NCI-H2029 (cell line): Measurements from ENCODE around the gene TRIO.
A peak's percentile ranks its signal among the peaks of the same experiment; 100 is the strongest.

Experiments used
- DNase-seq: peaks from one replicate; lab custom pipeline; 2025; lab: John Stamatoyannopoulos, UW

Gene TRIO

DNA sequence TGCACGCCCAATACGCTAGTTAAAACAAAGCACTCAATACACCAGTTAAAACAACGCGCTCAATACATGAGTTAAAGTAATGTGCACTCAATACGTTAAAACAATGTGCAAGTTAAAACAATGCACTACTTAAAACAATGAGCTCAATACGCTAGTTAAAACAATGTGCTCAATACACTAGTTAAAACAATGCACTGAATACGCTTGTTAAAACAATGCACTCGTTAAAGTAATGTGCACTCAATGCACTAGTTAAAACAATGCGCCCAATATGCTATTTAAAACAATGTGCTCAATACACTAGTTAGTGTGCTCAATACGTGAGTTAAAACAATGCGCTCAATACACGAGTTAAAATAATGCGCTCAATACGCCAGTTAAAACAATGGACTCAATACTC lies 185.0 kb downstream of the TRIO start:
- no peak for DNase-seq

DNA sequence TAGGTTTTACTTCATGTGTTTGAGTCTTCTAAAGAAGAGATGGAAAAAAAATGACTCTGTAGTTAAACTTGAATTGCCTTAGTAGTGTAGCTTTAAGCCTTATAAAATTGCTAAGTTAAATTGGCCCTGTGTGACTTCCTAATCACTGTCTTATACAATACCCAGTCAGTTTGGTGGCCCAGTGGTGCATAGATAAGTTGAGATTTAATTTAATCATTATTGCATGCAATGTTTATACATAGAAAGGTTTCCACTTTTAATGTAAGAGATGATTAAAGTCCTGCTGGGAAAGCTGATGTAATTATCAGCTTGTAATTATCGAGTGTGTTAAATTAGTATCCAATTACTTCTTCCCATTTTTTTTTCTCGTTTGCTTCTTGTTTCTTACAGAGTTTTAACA lies 187.1 kb downstream of the TRIO start:
- no peak for DNase-seq

DNA sequence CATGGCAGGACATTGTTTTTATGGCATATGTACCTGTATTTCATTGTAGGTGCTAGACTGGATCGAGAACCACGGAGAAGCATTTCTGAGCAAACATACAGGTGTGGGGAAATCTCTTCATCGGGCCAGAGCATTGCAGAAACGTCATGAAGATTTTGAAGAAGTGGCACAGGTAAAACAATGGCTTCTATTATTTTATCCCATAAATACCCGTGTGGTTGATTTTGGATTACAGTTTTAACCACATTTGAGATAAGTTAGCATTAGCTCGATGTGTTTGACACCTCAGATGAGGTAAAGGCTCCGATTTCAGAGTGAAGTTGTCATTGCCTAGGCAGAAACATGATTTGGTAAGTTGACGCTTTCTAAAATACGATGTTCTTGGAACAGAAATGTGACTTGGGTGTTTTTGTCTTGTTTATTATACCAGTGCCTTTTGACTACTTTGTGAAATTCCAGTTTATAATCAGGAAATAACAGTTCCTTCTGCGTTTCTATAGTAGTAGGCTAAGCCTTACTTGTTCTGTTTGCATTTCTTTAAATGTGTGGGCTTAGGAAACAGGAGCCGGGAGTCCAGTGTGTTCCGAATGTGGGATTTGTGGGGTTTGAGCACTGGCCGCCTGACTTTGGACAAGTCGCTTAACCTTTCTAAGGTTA lies 187.7 kb downstream of the TRIO start:
- DNase-seq, result no peak

DNA sequence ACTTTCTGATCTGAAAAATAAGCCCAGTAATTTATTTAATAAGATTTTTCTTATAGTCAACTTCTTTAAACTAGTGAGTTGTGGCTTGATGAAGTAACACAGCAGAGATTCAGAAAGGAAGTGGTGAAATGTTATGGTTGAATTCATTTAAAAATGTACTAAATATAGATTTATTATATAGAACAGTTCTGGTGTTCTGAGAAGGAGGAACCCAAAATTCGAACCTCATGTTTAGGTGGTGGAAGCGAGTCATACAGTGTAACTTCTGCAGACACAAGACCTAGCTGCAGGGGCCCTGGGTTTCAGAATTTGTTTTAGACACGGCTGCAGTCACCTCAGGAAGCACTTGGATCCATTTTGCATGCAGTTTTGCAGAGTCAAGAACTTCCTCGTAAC lies 188.2 kb downstream of the TRIO start:
- no peak for DNase-seq

GRCh38 chr5:14332038-14332631 lies 189.0 kb downstream of the TRIO start:
- no peak for DNase-seq

DNA sequence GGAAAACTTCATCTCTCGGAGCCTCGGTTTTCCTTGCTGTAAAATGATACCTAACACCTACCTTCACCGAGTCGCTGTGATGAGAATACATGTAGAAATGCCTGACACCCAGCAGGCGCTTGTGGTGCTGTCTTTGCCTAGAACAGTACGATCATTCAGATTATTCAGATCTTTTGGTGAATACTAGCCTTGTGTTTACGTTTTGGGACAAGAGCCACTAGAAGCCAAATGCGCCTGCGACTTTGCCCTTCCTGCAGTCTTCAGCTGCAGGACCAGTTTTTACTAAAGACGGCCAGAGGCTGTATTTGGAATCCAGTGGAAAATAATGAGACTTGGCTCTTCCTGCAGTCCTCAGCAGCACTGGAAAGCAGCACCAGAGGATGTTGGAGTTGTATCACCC lies 189.6 kb downstream of the TRIO start:
- DNase-seq, result no peak

- DNase-seq, result no peak
Observed at GRCh38 chr5:14337593-14337992, 194.5 kb downstream of the TRIO start.

DNA sequence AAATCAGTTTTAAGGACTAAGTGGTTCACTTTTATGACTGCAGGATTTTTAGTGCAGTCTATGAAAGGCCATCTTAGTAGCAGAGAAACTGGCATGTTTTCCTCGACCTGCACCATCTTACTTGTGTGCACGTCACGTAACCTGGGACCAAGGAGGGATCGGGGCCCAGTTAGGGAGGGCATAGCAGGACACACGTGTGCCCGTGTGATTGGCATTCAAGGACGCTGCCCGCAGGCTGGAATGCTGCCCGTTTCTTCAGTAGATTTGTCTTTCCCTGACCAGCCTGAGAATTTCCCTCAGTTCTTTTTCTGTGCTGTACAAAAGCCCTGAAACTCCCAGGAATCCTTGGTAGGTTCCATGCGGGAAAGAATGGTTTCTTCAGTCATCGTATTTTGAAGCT lies 196.3 kb downstream of the TRIO start:
- DNase-seq, result no peak

- no peak for DNase-seq
Observed at GRCh38 chr5:14341571-14342230, 198.6 kb downstream of the TRIO start.

DNA sequence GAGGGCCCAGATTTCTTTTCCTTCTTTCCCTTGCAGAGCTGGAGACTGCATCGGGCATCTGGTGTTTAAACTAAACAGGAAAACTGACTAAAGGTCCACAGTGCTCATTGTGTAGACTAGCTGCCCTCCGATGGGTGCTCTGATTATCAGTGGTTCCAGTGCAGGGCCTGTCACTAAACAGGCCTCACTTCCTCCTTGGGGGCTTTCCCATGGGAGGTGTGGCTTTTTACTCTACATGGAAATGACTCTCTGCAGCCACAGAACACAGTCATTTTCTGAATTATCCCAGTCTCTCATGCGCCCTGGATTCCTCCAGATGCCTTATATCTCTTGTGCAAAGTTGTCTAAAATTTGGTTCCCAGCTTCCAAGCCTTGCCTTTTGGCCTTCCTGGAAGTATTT lies 199.2 kb downstream of the TRIO start:
- no peak for DNase-seq

DNA sequence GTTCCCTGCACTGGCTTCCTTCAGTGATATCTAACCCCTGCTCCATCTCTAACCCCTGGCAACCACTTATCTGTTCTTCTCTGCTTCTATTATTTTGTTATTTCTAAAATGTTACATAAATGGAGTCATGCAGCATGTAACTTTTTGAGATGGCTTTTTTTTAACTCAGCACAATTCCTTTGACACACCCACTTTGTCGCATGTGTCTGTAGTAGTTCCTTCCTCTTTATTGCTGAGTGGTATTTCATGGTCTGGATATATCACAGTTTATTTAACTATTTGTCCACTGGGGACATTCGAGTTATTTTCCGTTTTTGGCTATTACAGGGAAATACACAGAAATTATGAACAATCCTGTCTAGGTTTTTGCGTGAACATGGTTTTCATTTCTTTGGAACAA lies 200.2 kb downstream of the TRIO start:
- DNase-seq, result no peak

GRCh38 chr5:14347522-14347921 lies 204.4 kb downstream of the TRIO start:
- peak; percentile 4 for DNase-seq

DNA sequence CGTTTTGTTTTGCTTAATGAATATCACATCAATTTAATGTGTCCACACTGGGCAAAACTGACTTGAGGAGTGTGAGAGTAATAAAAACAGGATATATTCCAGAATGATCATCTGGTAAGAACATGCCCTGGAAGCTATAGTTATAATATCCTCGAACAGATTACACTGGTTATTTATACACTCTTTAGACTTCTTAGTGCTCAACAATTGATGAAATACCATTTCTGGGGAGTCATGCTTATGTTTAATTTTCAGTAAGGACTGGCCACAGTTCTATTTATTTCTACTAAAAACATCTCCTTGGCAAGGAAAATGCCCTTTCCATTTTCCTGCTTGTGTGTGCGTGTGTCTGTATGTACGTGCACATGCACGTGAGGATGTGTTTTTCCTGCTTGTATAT lies 205.0 kb downstream of the TRIO start:
- no peak for DNase-seq

DNA sequence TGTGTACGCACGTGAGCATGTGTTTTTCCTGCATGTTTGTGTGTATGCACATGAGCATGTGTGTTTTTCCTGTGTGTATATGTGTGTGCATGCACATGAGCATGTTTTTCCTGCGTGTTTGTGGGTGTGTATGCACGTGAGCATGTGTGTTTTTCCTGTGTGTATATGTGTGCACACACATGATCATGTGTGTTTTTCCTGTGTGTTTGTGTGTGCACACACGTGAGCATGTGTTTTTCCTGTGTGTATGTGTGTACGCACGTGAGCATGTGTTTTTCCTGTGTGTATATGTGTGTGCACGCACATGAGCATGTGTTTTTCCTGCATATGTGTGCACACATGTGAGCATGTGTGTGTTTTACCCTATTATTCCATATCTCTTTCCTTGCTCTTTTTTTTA lies 205.9 kb downstream of the TRIO start:
- no peak for DNase-seq

- DNase-seq, result no peak
Observed at GRCh38 chr5:14351086-14351661, 208.0 kb downstream of the TRIO start.

GRCh38 chr5:14351845-14352712 lies 208.9 kb downstream of the TRIO start:
- DNase-seq, result peak; percentile 35

GRCh38 chr5:14353726-14354474 lies 210.8 kb downstream of the TRIO start:
- DNase-seq, result no peak

DNA sequence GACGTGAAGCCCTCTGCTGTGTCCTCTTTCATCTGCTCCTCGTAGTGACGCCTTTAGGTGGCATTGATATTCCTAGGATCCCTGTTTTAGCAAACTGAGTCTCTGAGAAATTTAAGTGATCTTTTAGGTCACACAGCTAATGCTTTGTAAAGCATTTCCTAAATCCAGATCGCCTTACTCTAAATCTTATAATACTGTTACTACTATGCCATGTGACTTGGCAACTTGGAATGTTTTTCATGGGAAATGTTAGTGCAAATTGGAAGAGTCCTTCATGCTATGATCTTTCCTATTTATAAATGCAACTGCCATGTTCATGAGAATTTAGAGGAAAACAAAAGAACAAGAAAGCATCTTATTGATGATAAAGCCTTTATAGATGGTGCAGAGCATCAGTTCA lies 212.2 kb downstream of the TRIO start:
- DNase-seq, result no peak

GRCh38 chr5:14356305-14356704 lies 213.2 kb downstream of the TRIO start:
- no peak for DNase-seq

GRCh38 chr5:14357441-14357840 lies 214.3 kb downstream of the TRIO start:
- no peak for DNase-seq

DNA sequence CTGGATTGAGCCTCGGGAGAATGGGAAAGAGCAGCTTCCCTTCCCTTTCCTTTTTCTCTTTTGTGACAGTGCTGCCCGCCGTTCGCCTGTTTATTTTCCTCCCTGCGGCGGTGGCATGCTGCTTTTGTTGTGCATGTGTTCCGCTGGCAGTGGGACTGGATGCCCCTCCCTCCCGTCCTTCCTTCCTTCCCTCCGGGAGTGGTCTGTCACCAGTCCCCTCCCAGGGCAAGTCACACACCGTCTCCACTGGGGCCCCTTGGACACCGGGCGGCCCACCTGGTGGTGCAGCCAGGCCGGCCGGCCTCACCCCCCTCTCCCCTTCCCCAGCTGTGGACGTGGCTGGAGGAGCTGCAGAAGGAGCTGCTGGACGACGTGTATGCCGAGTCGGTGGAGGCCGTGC lies 214.7 kb downstream of the TRIO start:
- no peak for DNase-seq

GRCh38 chr5:14358536-14358935 lies 215.4 kb downstream of the TRIO start:
- no peak for DNase-seq
